ENCODE data around the gene SH2D2A.

- TF ChIP-seq RFX5 (IDR thresholded peaks at IDR 0.05; ENCODE audit: low read depth, low read length) (no peak), CTCF (conservative IDR thresholded peaks at IDR 0.05; ENCODE audit: low read depth, low read length) (no peak), SMC3 (IDR thresholded peaks at IDR 0.05; ENCODE audit: low read depth, low read length) (no peak), FOS (IDR thresholded peaks at IDR 0.05; ENCODE audit: low read depth, low read length) (no peak), POLR2A (IDR thresholded peaks at IDR 0.05; ENCODE audit: low read depth, low read length) (no peak), MXI1 (IDR thresholded peaks at IDR 0.05; ENCODE audit: borderline replicate concordance, low read depth, low read length) (no peak), USF2 (IDR thresholded peaks at IDR 0.05; ENCODE audit: low read depth, low read length) (no peak), ELK1 (IDR thresholded peaks at IDR 0.05; ENCODE audit: borderline replicate concordance, low read depth, low read length) (no peak)
Measured at GRCh38 chr1:156786640-156787039, 30.0 kb downstream of the SH2D2A start.
